Measurements from ENCODE around the gene SGCE. TPM values are rescaled to one million over a fixed set of nuclear protein-coding genes. Genes with fewer than 3 reads are reported as not detected.

SGCE gene
- total RNA-seq, 1 donor from 2014 or later = 51.3 TPM

DNA sequence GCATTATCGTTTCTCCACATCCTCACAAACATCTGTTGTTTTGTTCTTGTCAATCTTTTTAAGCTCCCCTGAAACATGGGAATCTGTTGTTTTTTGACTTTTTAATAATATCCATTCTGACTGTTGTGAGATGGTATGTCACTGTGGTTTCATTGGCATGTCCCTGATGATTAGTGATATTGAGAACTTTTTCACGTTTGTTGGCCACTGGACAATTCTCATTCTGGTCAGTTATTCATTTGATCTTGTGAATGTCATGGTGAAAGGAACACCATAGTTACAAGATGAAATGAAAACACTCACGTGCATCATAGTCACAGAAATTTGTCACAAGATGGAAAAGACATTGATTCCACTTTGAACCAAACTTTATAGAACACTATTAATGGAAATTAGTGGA, 20.5 kb upstream of the SGCE start:
- TF ChIP-seq, protein P1, sequence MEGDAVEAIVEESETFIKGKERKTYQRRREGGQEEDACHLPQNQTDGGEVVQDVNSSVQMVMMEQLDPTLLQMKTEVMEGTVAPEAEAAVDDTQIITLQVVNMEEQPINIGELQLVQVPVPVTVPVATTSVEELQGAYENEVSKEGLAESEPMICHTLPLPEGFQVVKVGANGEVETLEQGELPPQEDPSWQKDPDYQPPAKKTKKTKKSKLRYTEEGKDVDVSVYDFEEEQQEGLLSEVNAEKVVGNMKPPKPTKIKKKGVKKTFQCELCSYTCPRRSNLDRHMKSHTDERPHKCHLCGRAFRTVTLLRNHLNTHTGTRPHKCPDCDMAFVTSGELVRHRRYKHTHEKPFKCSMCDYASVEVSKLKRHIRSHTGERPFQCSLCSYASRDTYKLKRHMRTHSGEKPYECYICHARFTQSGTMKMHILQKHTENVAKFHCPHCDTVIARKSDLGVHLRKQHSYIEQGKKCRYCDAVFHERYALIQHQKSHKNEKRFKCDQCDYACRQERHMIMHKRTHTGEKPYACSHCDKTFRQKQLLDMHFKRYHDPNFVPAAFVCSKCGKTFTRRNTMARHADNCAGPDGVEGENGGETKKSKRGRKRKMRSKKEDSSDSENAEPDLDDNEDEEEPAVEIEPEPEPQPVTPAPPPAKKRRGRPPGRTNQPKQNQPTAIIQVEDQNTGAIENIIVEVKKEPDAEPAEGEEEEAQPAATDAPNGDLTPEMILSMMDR (IDR thresholded peaks at IDR 0.05; ENCODE audit: unreplicated experiment) = no peak
- Mint-ChIP-seq H3K9me3 (peaks cover 7% of the 10 kb centered on the region), H3K36me3 (no peaks in the 10 kb centered on the region), H3K27me3 (ENCODE audit: low read depth) (no peaks in the 10 kb centered on the region), H3K4me3 (no peak overlapping the region), H3K27ac (no peak overlapping the region), H3K4me1 (no peaks in the 10 kb centered on the region)
- DNase-seq (ENCODE audit: low spot score in 2 of 2, unreplicated experiment in 2 of 2) = no peak

DNA sequence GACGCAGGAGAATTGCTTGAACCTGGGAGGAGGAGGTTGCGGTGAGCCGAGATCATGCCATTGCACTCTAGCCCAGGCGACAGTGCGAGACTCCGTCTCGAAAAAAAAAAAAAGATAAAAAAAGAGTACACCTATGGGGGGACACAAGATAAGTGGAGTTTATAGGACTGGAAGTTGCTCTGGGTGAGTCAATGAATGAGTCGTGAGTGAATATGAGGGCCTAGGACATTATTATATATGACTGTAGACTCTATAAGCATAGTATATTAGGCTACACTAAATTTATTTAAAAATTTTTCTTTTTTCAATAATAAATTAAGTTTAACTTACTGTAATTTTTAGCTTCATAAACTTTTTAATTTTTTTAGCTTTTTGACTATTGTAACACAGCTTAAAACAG, 19.4 kb upstream of the SGCE start:
- no peak for DNase-seq (ENCODE audit: low spot score in 2 of 2, unreplicated experiment in 2 of 2)
- H3K4me3 Mint-ChIP-seq = no peak overlapping the region
- H3K27me3 Mint-ChIP-seq (ENCODE audit: low read depth) = no peaks in the 10 kb centered on the region
- peaks cover 4% of the 10 kb centered on the region for H3K9me3 Mint-ChIP-seq
- no peaks in the 10 kb centered on the region for H3K4me1 Mint-ChIP-seq
- no peak overlapping the region for H3K27ac Mint-ChIP-seq
- TF ChIP-seq, protein P1 (IDR thresholded peaks at IDR 0.05; ENCODE audit: unreplicated experiment) = no peak
- no peaks in the 10 kb centered on the region for H3K36me3 Mint-ChIP-seq

DNA sequence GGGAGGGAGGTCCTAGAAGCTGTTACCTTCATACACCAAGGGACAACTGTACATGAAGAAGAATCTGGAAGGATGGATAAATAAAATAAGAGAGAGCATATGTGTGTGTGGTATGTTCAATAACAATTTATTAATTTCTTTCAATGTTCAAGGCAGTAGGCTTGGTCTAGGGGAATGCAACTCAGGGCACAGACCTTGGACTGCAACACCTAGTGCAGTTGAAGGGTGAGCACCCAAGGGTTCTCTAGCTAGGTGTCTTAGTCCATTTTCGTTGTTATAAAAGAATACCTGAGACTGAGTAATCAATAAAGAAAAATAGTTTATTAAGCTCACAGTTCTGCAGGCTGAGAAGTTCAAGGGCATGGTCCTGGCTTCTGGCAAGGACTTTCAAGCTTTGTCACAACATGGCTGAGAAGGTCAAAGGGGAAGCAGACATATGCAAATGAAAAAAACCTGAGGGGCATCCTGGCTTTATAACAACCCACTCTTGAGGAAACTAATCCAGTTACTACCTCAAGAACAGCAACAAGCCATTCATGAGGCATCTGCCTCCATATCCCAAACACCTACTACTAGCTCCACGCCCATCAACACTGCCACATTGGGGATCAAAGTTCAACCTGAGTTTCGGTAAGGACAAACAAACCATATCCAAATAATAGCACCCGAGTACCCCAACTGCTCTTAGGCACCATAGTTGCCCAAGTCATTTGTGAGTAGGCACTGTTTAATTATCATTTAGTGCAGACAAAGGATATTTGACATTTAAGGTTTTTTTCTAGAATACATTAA, 15.7 kb upstream of the SGCE start:
- Mint-ChIP-seq H3K4me3 (no peak overlapping the region), H3K36me3 (no peaks in the 10 kb centered on the region), H3K27ac (no peak overlapping the region), H3K9me3 (peaks cover 4% of the 10 kb centered on the region), H3K27me3 (ENCODE audit: low read depth) (no peaks in the 10 kb centered on the region), H3K4me1 (no peaks in the 10 kb centered on the region)
- TF ChIP-seq, protein P1 (IDR thresholded peaks at IDR 0.05; ENCODE audit: unreplicated experiment) = no peak
- no peak for DNase-seq (ENCODE audit: low spot score in 2 of 2, unreplicated experiment in 2 of 2)

DNA sequence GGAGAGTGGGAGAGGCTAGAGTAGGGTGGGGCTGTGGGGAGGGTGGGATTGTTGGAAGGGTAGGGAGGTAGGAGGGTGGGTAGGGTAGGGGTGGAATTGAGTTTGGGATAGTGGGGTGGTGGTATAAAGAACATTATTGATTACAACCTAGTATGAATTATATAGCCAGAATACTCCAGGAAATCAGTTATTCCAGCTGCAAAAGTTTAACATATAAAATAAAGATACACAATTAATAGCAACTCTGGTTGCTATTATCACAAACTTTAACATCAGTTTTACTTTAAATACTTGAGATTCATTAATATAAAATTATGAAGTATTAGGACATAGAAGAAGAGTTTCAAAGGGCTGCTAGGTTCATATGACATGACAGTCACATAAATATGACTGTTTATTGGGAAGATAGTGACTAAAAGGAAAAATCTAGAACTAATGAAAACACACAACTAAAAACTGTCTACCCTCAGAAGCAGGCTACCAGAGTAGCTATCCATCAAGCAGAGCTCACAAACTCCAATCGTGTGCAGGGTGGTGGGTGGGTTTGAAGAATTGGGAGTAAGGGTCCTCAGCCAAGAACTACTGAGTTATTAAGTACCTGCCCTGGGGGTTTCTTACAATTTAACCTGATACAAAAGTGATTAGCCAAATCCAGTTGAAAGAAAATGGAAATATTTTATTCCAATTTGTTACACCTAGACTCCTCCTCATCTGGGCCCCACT, 14.0 kb upstream of the SGCE start:
- no peak for DNase-seq (ENCODE audit: low spot score in 2 of 2, unreplicated experiment in 2 of 2)
- no peak overlapping the region for H3K27ac Mint-ChIP-seq
- H3K4me1 Mint-ChIP-seq = no peaks in the 10 kb centered on the region
- TF ChIP-seq, protein P1 (IDR thresholded peaks at IDR 0.05; ENCODE audit: unreplicated experiment) = no peak
- H3K36me3 Mint-ChIP-seq = peaks cover 8% of the 10 kb centered on the region
- no peaks in the 10 kb centered on the region for H3K27me3 Mint-ChIP-seq (ENCODE audit: low read depth)
- H3K4me3 Mint-ChIP-seq = no peak overlapping the region
- H3K9me3 Mint-ChIP-seq = peaks cover 12% of the 10 kb centered on the region

DNA sequence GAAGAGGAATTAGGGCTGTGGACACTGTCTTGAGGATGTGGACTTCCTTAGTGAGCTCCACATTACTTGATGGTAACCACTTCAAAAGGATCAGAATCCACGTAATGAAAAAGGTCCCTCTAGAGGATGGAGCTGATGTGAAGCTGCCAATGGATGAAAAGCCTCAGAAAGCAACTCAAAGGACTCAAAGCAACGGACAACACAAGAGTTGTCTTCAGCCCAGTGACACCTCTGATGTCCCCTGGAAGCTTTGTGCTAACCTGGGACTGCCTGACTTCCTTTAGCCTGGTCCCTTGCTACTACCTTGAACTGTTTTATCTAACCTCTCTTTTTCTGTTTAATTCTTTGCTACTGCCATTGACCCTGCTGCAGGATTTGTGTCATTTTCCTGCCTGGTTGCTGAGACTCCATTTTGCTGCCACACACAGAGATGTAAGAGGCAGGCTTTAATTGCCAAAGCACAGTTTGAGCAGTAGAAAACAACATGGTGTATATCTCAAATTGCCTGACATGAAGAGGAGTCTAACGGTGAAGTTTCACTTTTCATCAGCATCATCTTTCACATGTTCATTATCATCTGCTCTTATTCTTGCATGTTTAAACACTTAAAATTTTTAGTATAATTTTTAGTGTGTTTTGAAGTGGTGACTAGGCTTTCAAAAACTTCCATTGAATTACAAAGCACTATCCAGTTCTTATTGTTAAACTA, 11.1 kb upstream of the SGCE start:
- no peaks in the 10 kb centered on the region for H3K27me3 Mint-ChIP-seq (ENCODE audit: low read depth)
- H3K4me3 Mint-ChIP-seq = no peak overlapping the region

More for the DNA sequence above, 11.1 kb upstream of the SGCE start:
- Mint-ChIP-seq H3K9me3 (peaks cover 17% of the 10 kb centered on the region), H3K36me3 (peaks cover 27% of the 10 kb centered on the region), H3K4me1 (no peaks in the 10 kb centered on the region), H3K27ac (no peak overlapping the region)
- DNase-seq (ENCODE audit: low spot score in 2 of 2, unreplicated experiment in 2 of 2) = no peak
- TF ChIP-seq, protein P1 (IDR thresholded peaks at IDR 0.05; ENCODE audit: unreplicated experiment) = no peak

Measured in mesothelial cell of epicardium (in vitro differentiated cells).